D721Med (cell line): Measurements from ENCODE around the gene MATCAP1.
A peak's percentile ranks its signal among the peaks of the same experiment; 100 is the strongest.

Experiments
- DNase-seq: peaks from one replicate; pipeline ENCODE4 v3.0.0; 2011; ENCODE audit warnings: low spot score; ENCODE audit not compliant: insufficient read length
- FAIRE-seq: peaks from 2 replicates; lab custom pipeline; 2011; peaks lifted over from hg19 to GRCh38; lab: Jason Lieb, UNC
- TF ChIP-seq, protein P1 (sequence below): IDR thresholded peaks from 2 replicates; pipeline ENCODE4 v1.5.1; 2012; ENCODE audit warnings: mild to moderate bottlenecking, control low read depth; ENCODE audit not compliant: insufficient read depth; ENCODE audit errors: missing control alignments

Gene MATCAP1

DNA sequence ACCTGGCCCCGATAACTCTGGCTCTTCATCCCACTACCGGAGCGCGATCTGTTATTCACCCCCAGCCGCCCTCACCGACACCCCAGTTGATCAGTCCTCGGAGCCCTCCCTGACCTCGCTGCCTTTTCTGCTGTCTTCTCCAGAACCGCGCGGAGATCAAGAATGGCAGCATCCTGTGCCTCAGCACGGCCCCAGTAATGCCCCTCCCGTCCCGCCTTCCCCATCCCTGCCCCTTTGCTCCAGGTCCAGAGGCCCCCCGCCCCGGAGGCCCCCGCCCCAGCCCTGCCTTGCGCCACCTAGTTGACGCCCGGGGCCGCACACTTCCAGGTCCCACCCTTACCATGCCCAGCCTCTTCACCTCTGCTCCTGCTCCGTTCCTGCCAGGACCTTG, 16.0 kb upstream of the MATCAP1 start:
- FAIRE-seq = no peak
- TF ChIP-seq, protein P1, sequence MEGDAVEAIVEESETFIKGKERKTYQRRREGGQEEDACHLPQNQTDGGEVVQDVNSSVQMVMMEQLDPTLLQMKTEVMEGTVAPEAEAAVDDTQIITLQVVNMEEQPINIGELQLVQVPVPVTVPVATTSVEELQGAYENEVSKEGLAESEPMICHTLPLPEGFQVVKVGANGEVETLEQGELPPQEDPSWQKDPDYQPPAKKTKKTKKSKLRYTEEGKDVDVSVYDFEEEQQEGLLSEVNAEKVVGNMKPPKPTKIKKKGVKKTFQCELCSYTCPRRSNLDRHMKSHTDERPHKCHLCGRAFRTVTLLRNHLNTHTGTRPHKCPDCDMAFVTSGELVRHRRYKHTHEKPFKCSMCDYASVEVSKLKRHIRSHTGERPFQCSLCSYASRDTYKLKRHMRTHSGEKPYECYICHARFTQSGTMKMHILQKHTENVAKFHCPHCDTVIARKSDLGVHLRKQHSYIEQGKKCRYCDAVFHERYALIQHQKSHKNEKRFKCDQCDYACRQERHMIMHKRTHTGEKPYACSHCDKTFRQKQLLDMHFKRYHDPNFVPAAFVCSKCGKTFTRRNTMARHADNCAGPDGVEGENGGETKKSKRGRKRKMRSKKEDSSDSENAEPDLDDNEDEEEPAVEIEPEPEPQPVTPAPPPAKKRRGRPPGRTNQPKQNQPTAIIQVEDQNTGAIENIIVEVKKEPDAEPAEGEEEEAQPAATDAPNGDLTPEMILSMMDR = no peak
- DNase-seq = no peak

- DNase-seq = no peak
- FAIRE-seq = no peak
- TF ChIP-seq, protein P1 = no peak
These were observed 15.4 kb upstream of the MATCAP1 start, which contains the start of gene ELMO3 for GRCh38 chr16:67199011-67199807. TSS of gene ELMO3 (plus strand) at chr16:67199131. CDS start at chr16:67199327, 196 bp downstream.

DNA sequence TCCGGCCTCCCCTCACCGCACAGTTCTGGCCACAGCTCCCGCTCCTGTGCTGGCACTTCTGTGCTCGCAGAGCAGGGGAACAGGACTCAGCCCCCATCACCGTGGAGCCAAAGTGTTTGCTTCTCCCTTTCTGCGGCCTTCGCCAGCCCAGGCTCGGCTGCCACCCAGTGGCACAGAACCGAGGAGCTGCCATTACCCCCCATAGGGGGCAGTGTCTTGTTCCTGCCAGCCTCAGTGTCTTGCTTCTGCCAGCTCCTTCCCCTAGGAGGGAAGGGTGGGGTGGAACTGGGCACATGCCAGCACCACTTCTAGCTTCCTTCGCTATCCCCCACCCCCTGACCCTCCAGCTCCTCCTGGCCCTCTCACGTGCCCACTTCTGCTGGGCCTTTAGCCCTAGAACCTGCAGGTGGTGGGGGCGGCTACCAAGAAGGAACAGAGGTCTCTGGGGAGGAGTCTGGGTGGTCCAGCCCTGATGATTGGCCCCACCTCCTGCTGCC, 14.5 kb upstream of the MATCAP1 start:
- FAIRE-seq (no peak), DNase-seq (no peak)
- TF ChIP-seq, protein P1 = peak; percentile 52

GRCh38 chr16:67197704-67198103, 13.9 kb upstream of the MATCAP1 start:
- no peak for DNase-seq
- no peak for FAIRE-seq
- TF ChIP-seq, protein P1 = no peak

GRCh38 chr16:67196881-67197280, 13.1 kb upstream of the MATCAP1 start:
- TF ChIP-seq, protein P1 = no peak
- DNase-seq = no peak
- no peak for FAIRE-seq

DNA sequence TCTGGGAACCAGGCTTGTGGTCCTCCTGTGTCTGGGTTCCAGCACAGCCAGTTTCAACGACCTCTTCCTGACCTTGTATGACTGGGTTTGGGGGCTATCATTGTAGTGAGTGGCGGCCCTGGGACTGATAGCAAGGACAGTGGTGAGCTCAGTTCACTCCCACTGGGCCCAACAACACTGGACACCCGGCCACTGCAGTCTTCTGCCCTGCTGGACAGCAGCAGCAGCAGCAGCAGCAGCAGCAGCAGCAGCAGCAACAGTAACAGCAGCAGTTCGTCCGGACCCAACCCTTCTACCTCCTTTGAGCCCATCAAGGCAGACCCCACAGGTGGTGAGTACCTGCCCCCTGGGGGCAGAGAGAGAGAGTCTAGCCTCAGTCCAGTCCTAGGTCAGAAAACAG, 11.9 kb upstream of the MATCAP1 start:
- FAIRE-seq (no peak), DNase-seq (no peak)
- TF ChIP-seq, protein P1 = no peak

DNA sequence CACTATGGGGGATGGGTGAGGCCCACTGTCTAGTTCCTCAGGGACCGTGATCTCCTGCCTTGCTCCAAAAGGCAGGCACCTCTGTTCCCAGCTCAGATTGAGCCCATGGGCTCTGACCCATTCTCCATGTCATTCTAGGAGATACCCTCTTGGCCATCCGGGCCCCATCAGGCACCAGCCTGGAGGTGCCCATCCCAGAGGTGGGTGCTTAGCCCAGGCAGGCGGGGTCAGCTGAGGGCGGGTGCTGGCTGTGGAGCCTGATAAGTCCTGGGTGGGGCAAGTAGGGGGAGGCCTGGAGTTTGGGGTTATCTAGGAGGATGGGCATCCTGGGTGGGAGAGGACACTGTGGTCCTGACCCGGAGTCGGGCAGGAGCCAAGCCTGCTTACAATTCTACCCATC, 10.5 kb upstream of the MATCAP1 start:
- FAIRE-seq = no peak
- no peak for DNase-seq
- TF ChIP-seq, protein P1 = no peak
